HEK293T (cell line): ENCODE measurements around the gene MRPL27.

ENCODE experiments used
- ARNT ChIP-seq: fragments of 450-650 bp; IDR thresholded peaks from 2 replicates; pipeline ENCODE4 v1.6.1; 2017; ENCODE audit warnings: mild to moderate bottlenecking
- BHLHE40 ChIP-seq: fragments of 450-650 bp; IDR thresholded peaks from 2 replicates; pipeline ENCODE4 v1.6.1; 2016; ENCODE audit warnings: mild to moderate bottlenecking, moderate library complexity, borderline replicate concordance
- ELF4 ChIP-seq: fragments of 450-650 bp; IDR thresholded peaks from 2 replicates; pipeline ENCODE4 v1.6.1; 2017; ENCODE audit warnings: antibody characterized with exemption
- FOXA1 ChIP-seq: fragments of 450-650 bp; IDR thresholded peaks from 2 replicates; pipeline ENCODE4 v1.6.1; 2016; ENCODE audit warnings: mild to moderate bottlenecking
- FOXK2 ChIP-seq: fragments of 450-650 bp; IDR thresholded peaks from 2 replicates; pipeline ENCODE4 v1.6.1; 2016; ENCODE audit warnings: mild to moderate bottlenecking
- FOXM1 ChIP-seq: fragments of 450-650 bp; IDR thresholded peaks from 2 replicates; pipeline ENCODE4 v1.6.1; 2017; ENCODE audit warnings: mild to moderate bottlenecking, borderline replicate concordance
- L3MBTL2 ChIP-seq: fragments of 450-650 bp; conservative IDR thresholded peaks from 2 replicates; pipeline ENCODE4 v1.6.1; 2016; ENCODE audit warnings: mild to moderate bottlenecking
- PKNOX1 ChIP-seq: fragments of 450-650 bp; IDR thresholded peaks from 2 replicates; pipeline ENCODE4 v1.6.1; 2016
- SP1 ChIP-seq: fragments of 450-650 bp; IDR thresholded peaks from 2 replicates; pipeline ENCODE4 v1.6.1; 2017
- TARDBP ChIP-seq: fragments of 450-650 bp; IDR thresholded peaks from 2 replicates; pipeline ENCODE4 v1.6.1; 2016

GRCh38 chr17:50349243-50349600, 23.8 kb downstream of the MRPL27 start:
- TF ChIP-seq L3MBTL2 (no peak), TARDBP (no peak), FOXK2 (no peak), ARNT (no peak), FOXM1 (no peak), BHLHE40 (no peak), FOXA1 (no peak), SP1 (no peak), PKNOX1 (no peak), ELF4 (no peak)
